ENCODE data around the gene TRAPPC2L. TPM values are rescaled to one million over a fixed set of nuclear protein-coding genes. Genes with fewer than 3 reads are reported as not detected.

Gene TRAPPC2L
- total RNA-seq, 1 donor from 2014 or later = 39.9 TPM

DNA sequence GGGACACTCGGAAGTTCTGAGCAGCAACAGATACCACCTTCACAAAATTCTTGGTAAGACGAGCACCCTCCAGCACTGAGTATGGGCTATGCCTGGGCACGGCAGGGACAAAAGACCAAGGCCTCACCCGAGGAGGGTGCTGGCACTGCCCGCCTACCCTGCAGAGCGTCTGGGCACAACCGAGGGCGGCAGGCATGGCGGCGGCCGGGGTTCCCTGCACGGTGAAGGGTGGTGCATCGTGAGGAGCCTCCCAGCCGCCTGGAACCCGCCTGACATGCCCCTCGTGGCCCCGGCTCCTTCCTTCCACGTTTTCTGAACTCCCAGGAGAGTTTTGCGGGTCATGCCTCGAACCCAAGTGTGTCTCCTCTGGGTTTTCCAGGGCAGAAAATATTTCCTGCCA is 19.1 kb upstream of the TRAPPC2L start:
- DNase-seq (ENCODE audit: low spot score) = no peak

- no peak for DNase-seq (ENCODE audit: low spot score)
Observed at GRCh38 chr16:88838566-88838965, 18.4 kb upstream of the TRAPPC2L start.

DNA sequence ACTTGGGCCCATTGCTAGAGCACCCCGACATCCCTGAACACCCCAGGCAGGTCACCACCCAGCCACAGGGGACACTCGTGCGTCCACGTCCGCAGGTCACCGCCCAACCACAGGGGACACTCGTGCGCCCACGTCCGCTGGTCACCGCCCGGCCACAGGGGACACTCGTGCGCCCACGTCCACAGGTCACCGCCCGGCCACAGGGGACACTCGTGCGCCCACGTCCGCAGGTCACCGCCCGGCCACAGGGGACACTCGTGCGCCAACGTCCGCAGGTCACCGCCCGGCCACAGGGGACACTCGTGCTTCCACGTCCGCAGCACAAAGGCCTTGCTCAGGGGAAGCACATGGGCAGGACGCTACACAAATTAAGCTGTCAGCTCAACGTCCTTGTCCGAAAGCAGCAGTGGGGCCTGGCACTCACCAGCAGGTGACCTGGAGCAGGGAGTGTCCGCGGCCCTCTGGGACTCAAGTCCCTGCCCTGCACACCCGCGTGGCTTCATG is 17.8 kb upstream of the TRAPPC2L start:
- no peak for DNase-seq (ENCODE audit: low spot score)

DNA sequence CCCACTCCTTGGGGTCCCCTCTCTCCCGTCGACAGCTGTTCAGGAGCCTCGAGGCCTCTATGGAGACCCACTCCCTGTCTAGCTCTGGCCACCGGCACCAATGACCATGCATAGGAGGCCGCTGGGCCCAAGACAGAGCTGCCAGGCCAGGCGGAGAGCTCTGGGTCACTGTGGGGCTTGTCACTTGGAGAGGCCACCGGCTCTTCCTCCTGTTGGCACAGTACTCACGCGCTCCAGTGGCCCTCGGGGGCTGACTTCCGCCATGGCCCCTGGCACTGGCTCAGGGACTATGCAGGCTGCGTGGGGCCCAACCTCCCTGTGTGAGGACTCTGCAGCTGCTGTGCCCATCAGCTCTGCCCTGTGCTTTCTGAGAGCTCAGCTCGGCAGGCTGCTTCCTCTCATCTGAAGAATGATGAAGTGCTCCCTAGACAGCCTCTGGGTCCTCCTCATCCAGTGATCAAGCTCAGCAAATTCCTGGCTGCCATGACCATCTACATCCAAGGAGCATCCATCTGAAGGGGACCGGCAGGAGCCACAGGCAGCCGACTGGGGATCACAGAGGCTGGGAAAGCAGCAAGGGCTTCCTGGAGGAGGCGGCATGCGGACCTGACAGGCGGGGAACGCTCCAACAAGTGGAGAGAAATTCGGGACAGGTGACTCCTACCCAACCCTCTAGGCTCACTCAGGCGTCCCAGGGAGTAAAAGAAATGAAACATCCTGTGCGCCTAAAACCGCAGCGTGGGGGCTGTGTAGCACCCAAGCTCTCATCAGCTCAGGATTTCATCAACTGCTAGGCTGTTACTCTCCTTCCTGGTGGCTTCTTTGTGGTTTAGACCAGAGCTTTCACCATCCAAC is 17.0 kb upstream of the TRAPPC2L start:
- no peak for DNase-seq (ENCODE audit: low spot score)

DNA sequence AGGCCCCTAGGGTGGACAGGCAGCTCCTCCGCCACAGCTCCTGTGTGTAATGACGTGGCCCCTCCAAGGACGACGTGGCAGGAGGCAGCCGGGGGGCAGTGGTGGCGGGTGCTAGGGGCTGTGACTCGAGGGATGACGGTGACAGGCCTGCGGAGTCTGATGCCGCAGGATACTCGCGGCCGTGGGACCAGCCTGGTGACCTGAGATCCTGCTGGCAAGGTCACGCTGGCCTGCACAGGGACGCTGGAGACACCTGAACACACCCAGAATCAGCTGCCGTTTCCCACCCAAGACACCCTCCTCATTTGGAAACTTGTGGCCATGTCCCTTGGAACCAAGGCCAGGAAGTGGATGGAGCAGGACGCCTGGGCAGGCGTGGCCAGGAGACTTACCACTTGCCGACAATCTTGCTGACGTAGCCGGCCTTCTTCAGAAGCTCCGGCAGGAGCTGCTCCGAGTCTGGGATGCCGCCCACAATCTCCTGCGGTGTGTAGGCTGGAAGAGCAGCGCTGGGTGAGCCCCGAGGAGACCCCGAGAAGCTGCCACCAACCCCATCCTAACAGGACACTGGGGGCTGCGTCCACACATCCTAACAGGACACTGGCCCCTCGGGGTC is 16.2 kb upstream of the TRAPPC2L start:
- no peak for DNase-seq (ENCODE audit: low spot score)

DNA sequence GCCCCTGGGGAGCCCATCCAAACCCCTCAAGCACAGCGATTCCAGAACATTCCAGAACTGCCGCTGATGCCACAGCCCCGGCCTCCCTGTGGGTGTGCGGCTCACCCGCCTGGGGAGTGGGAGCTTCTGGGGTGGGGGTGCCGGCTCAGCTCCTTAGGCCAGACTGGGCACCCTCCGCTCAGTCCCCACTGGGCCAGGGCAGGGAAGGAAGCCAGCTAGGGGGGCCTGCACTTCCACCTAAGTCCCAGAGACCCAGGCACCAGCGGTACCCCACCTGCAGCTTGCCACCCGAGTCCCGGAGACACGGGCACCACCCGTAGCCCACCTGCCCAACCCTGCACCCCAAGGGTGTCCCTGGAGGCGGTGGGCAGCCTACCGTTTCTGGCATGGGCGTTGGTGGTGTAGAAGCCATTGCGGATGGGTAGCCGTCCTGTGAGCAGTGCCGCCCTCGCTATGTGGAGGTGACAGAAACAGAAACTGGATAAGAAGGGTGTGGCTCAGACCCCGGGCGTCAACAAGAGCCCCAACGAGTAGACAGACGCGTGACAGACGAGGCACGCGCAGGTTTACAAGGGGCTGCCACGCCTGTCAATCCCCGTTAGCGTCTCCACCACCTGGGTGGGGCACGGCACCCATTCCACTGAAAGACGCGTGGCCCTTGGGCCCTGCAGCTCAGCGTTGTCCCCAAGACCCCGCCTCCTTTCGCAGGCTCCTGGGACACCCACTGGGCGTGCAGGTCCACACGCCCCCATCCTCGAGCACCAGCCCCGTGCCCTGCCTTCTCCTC is 15.2 kb upstream of the TRAPPC2L start:
- no peak for DNase-seq (ENCODE audit: low spot score)

DNA sequence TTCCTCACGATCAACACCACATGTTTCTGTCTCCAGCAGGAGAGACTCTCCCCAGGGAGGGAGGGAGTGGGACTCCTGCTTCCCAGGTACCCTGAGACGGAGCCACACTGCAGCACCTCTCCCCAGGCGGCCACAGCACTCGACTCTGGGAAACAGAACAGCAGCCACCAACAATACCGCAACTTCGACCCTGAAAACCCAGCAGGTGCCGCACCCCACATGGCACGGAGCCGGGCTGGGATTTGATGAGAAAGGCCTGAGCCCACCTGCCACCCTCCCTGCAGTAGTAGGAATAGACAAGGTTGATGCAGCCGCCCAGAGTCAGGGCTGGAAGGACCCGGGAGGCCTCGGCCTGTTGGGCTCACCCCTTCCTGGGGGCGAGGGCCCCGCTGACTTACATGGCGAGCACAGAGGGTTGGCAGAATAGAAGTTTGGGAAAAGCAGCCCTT is 14.6 kb upstream of the TRAPPC2L start:
- no peak for DNase-seq (ENCODE audit: low spot score)

- DNase-seq (ENCODE audit: low spot score) = no peak
Observed at GRCh38 chr16:88842806-88843205, 14.1 kb upstream of the TRAPPC2L start.

DNA sequence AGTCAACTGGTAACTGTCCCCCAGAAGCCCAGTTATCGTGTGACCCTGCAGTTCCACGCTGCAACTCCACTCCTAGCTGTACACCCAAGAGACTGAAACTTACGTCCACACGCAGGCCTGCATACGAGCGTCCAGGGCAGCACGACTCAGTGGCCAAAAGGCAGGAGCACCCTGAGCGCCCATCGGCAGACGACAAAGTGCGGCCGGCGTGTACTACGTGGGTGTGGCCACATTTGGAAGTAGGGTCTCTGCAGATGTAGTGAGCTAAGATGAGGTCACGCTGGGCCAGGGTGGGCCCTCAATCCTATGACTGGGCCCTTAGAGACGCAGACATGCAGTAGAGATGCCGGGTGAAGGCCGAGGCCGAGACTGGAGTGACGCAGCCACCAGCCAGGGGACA is 13.7 kb upstream of the TRAPPC2L start:
- DNase-seq (ENCODE audit: low spot score) = no peak

GRCh38 chr16:88844419-88845036 is 12.4 kb upstream of the TRAPPC2L start:
- DNase-seq (ENCODE audit: low spot score) = no peak

DNA sequence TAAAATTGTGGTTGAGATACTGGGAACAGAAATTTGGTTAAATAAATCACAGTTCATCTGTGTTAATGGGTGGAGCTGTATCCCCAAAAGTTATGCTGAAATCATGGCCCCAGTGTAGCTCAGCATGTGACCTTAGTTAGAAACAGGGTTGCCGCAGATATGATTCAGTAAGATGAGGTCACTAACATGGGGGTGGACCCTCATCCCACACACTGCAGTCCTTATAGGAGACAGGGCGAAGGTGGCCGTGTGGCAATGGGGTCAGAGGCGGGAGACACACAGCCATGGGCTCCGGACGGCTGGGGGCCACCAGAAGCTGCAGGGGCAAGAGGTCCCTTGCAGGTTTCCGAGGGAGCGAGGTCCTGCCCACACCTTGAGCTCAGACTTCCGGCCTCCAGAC is 10.8 kb upstream of the TRAPPC2L start:
- DNase-seq (ENCODE audit: low spot score) = no peak

DNA sequence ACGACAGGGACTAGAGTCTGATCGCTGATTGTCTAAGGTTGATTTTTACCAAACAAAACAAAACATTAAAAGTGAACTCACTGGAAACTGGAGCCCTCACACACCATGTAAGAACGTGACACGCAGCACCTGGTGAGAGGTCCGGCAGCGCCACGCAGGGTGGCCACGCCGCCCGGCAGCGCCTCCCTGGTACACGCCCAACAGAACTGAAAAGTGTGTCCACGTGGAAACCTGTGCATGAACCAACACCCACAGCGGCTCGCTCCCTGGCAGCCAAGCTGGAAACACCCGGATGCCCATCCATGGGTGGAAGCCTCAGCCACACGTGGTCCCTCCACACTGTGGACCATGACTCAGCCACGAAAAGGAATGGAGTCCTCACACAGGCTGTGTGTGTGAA is 9.3 kb upstream of the TRAPPC2L start:
- no peak for DNase-seq (ENCODE audit: low spot score)

- DNase-seq (ENCODE audit: low spot score) = no peak
Observed at GRCh38 chr16:88848557-88848956, 8.4 kb upstream of the TRAPPC2L start.

DNA sequence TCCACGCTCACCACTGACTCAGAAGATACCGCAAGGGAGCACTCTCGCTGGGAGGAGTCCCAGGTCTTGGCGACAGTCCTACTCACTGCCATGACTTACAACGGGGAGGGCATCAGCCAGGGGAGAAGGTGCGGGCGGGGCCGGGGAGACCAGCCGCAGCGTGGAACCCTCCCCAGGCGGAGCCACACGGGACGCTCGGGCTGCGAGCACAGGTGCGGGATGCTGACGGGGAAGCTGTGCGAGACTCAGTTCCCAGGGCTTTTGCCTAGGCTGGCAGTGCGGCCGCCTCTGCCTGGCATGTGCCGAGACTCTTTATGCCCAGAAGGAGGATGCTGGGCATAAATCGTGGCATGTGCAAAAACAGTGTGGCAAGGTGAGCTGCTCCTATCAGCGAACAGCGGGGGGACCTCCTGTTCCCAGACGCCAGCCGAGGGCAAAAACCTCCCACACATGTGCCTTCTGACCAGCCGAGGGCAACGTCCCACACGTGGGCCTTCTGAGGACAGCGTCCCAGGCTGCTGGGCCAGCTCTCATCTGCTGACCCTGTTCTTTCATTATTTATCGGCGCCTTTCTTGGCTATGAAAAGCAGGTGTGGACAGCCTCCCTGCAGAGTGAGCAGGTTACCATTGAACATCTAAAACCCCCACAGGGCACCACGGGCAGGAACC is 6.3 kb upstream of the TRAPPC2L start:
- DNase-seq (ENCODE audit: low spot score) = no peak

DNA sequence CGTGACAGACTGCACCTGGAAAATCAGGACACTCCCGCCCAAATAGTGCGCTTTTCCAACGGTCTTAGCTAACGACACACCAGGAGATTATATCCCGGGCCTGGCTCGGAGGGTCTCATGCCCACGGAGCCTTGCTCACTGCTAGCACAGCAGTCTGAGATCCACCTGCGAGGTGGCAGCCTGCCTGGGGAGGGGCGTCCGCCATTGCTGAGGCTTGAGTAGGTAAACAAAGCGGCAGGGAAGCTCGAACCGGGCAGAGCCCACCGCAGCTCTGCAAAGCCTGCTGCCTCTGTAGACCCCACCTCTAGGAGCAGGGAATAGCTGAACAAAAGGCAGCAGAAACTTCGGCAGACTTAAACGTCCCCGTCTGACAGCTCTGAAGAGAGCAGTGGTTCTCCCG is 5.3 kb upstream of the TRAPPC2L start:
- no peak for DNase-seq (ENCODE audit: low spot score)

DNA sequence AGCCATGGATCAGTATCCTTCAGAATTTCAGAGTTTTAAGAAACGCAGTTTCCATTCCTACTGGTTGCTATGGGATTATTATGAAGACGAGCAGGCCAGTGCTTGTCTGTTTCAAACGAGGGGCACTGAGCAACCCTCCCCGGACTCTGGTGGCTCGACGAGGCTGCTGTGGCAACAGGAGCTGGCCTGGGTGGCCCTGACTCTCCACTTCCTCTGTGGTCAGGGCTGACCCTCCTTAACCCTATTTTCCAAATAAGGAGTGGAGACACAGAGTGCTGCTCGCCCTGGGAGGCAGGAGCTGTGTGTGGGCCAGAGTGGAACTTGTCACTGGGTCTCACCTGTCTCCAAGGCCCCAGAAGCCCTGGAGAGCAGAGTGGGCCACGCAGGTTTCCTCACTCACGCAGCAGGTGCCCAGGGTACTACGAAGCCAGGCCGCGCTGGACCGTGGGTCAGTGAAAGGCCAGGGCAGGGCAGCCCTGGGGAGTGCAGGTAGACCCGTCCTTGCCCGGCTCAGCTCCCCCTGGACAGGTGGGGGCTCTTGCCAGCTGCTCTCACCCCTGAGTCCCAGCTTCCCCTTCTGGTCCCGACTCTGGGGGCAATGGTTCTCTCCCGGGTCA is 3.5 kb upstream of the TRAPPC2L start:
- no peak for DNase-seq (ENCODE audit: low spot score)

GRCh38 chr16:88854306-88855111 is 2.4 kb upstream of the TRAPPC2L start:
- DNase-seq (ENCODE audit: low spot score) = no peak

DNA sequence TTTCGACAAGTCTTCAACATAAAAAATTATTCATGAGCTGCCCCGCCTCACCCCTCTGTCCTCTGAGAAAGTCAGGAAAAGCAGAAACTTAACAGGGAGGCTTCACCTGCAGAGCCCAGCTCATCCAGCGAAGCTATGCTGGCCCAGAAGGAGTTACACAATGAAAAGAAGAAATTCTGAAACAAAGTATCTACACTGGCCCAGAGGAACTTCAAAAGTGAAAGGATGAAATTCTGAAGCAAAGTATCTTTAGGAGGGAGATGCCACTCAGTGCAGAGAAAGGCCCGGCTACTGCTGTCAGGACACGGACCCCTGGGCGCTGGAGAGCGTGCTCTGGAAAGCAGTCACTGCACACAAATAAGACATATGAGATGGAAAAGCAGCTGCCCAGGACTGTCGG is 1.8 kb upstream of the TRAPPC2L start:
- no peak for DNase-seq (ENCODE audit: low spot score)

DNA sequence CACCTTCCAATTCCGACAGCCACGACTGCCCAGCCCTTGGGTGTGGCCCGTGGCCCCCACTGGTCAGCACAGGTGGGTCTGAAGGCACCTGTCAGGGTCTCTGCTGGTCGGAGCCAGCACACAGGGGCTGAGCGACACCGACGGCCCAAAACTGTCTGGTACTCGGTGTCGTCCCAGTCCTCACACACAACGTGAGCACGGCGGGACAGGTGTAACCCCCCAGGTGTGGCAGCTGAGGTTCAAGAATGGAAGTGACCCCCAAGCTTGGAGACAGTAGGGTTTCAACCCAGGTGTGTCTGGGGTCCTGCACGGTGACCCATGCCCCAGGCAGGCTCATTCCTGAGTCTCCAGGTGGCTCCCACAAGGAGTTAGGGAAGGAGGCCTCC is 1.2 kb upstream of the TRAPPC2L start:
- no peak for DNase-seq (ENCODE audit: low spot score)

Data from mesenteric fat pad (tissue), 1 donor.